Amniotic epithelial cell (primary cell): ENCODE data around the gene BCAS1.

Source experiments
- DNase-seq: peaks from one replicate; pipeline ENCODE4 v3.0.0-alpha.2; 2010; ENCODE audit warnings: low read depth

The BCAS1 gene

DNA sequence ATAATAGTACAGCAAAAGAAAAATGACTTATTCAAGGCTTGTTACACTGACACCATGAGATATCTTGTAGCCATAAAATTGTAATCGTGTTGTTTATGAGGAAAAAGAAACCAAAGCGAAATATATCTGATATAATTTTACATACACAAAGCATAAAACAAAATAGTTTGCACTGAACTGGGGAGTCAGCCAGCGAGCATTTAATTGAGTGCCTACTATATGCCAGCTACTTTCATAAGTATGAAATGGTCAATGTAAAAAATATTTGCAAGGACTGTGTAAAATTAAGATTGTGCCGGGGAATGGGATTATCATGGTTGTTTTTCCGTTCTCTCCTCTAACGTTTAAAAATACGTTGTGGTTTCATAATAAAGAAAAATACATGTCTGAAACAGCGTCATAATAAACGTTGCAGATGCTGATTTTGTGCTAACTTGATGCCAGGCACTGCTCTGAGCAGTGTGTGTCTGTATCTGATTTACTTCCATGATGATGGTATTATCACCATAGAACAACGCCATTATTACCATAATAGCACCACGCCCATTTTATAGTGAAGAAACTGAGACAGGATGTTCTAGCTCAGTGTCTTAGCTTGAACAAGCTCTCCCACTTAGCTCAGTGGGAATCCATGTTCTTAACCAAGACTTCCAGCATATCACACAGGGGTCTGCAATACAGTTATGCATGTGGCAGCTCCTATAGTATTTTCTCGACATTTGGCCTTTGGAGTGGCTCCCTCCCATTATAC, 144.6 kb downstream of the BCAS1 start:
- DNase-seq: no peak

DNA sequence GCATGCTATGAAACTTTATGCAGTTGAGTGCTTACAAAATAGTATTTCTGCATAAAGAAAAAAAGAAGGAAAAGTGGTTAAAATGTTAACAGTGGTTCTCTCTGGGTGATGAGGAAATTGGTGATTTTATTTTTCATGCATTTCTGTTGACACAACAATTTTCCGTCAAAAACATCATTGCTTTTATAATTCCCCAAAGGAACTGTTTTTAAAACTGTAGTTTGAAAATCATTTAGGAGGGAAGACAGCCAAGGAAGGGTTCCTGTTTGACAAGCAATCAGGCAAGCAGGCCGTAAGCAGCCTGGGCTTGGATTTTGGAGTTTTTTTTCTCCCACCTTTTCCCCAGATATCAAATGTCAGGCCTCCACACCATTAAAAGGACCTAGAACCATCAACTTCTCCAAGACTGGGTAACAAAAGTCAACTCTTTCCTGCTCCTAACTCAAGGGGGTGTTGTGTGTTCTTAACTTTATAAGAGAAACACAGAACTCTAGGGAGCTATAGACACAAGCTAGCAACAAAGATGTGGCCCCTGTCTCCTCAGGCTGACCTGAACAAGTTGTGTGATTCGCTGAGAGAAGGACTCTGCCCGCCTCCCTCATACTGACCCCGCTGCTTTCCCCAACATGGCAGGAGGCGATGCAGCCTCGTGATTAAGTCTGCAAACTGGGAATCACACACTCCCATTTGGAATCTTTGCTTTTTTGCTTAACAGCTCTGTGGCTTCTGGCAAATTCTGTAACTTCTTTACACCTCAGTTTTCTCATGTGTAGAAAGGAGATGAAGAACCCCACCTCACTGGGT, 146.6 kb downstream of the BCAS1 start:
- no peak for DNase-seq

DNA sequence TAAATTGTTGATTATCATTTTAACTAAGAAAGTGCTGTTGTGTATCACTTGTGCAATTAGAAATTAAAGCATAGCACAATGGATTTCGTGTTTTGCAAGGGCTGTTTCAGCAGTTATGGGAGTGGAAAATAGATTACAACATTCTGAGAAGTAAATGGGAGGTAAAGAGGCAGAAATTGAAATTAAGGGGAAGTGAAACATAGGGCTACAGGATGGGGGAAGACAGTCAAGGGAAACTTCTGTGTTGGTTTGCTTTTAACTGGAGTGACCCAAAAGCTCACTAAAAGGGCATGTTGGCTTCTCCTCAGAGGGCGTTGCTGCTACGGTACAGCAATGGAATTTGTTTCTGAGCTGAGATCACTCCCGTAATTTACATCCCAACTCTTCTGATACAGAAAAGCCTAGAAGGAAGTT, 147.5 kb downstream of the BCAS1 start:
- DNase-seq: no peak

DNA sequence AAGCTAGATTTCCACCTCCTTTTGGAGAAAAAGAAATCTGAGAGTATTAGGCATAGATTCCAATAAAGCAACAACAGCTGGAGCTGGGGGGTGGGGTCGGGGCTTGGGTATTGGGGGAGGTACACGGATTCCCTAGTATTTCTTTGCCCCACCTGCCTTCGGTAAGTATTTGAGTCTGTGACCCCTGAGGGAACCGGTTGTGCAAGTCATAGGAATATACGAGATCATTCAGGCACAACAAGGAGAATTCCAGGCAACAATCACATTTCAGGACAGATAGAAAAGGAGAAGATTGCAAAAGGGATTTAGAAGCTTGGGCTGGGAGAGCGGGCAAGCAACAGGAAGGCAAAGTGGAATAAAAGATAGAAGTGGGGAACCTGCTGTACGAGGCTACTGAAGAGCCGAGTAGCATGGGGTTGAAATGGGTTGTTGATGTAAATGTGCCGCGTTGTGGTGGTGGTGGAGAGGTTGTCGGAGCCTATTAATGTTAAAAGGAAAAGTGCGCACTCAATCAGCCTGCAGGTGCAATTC, 148.9 kb downstream of the BCAS1 start:
- no peak for DNase-seq

DNA sequence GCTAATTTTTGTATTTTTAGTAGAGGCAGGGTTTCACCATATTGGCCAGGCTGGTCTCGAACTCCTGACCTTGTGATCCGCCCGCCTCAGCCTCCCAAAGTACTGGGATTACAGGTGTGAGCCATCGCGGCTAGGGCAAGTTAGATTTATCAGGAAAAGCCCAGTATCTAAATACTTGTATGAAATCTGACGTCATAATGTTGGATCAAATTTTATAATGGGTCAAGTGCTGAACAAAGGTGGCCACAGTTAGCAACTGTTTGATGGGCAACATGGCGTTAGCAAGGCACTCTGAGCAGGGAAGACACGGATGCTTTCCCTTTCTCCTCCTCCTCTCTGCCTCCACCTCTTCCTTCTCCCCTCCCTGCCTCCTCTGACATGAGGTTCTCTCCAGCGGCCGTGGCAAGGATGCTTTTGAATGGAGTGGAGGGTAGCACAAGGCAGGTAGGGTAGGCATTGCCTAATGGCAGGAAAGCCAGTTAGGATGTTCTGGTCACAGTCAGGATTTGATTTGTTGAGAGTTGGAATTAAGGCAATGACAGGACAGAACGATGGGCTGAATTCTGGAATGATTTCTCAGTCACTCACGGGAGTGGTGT, 149.6 kb downstream of the BCAS1 start:
- no peak for DNase-seq

DNA sequence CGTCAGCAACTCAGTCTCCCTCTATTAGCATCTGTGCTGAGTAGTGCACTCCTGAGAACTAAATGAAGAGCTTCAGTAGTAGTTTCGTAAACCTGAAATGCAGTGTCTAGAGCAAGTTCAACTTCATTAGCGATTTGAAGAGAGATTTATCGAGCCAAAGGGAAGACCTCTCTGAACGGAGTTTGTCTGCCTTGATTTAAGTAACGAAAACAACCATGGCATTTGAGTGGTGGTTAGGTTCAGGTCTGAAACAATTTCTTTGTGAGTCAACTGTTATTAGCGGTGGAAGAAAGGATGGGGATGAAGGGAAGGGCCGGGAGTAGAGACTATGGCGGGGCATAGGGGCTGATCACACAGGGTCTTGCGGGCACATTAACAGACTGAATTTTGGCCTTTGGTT, 150.5 kb downstream of the BCAS1 start:
- DNase-seq: no peak

DNA sequence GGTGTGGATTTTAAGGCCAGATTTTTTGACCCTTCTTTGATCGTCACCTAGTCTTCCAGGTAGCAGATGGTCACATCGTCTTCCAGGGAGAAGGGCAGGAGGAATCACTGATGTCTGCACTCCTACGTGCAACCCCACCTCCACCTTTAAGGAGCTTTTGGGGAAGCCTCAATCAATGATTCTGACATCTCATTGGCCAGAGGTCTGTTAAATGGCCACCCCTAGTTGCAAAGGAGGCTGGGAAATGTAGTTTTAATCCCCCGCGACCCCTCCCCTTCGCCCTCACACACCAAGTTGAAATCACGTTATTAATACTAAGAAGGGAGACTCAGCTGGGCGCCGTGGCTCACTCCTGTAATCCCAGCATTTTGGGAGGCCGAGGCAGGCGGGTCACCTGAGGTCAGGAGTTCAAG, 151.4 kb downstream of the BCAS1 start:
- no peak for DNase-seq

DNA sequence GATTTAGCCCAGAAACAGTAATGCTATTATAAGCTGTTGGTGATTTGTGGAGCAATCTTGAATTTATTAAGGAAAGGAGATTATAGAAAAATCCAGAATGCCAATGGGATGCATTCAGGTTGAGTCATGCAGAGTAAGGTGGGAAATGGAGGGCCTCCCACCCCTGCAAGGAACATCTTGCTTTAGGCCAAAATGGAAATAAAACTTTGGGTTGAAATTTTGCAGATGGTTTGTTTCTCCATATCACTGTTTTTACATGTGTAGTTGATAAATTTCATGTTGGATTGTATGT, 152.4 kb downstream of the BCAS1 start:
- no peak for DNase-seq

DNA sequence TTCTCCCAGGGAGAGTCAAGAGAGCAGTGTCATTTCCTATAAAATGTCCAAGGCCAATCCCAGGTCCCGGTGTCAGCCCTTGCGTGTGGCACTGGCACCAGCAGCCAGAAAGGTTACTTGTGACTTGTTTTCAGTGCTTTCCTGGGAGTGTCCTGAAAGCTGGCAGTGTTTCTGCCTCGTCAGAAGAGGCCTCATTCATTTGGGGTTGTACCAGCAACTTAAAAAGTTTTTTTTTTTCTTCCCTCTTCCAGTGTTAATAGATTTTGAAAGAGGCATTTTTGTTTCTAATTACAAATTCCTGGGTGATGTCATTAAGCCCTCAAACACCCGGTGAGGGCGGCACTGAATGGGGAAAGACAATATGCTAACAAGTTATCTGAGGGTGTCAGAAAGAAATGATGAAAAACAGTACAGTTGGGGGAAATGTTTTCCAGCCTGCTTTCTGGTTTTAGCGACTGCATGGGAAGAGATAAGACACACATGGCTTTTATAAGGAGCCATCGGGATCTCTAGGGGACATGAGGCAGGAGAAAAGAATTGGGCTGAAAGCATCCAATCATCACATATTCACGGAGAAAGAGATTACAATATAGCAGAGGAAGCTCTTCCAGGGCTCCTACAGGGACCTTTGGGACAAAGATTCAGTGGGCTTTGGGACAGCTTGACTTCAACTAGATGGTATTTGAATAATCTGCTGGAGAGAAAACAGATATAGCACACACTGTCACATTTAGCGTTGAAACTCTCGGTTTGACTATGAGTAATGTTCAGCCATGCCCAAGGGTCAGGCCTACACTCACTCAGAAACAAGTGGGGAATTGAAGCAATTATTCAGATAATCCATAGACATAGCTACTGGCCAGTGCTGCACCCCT, 153.0 kb downstream of the BCAS1 start:
- DNase-seq: peak; percentile 73

DNA sequence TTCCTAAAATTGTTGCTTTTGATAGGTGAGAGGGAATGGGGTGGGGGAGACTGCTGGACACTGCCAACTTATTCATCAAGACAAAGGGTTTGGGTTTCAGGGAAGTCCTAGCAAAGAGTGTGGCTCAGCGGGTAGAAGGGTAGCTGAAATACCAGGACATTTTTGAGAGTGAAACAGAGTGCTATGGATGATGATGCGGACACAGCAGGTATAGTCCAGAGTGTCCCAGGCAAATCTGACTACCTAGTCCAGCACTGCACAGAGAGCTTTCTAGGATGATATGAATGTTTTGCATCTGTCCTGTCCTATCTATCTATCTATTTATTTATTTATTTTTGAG, 154.3 kb downstream of the BCAS1 start:
- DNase-seq: no peak

DNA sequence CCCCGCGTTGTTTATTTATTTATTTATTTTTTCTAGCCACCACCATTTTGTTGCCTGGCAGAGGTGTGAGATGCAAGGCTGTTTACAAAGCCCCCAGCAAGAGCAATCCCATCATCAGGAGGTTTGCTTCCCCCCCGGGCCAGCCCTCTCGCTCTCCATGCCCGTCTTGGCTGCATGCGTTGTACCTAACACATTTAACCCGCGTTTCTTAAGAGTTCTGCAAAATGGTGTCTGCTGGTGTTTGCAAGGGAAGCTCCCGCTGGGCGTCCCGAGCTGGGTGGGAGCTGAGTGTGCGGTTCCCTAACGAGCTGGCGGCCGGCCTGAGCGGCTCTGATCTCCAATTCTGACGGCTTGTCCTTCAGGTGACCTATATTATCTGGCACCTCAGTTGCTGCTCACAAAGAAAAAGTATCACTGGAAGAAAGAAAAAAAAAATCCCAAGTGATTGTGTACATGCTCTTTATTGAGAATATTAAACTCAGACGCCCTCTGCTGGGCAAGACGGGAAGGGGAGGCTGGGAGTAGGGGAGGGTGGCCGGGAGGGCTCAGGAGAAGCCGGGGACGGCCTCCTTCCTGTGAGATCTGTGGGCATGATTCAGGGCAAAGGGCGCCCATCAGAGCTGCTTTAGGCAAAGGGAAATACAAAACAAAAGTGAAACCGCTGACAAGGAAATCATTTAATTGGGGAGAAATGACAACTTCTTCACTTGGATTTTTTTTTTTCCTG, 154.8 kb downstream of the BCAS1 start:
- DNase-seq: peak; percentile 87

DNA sequence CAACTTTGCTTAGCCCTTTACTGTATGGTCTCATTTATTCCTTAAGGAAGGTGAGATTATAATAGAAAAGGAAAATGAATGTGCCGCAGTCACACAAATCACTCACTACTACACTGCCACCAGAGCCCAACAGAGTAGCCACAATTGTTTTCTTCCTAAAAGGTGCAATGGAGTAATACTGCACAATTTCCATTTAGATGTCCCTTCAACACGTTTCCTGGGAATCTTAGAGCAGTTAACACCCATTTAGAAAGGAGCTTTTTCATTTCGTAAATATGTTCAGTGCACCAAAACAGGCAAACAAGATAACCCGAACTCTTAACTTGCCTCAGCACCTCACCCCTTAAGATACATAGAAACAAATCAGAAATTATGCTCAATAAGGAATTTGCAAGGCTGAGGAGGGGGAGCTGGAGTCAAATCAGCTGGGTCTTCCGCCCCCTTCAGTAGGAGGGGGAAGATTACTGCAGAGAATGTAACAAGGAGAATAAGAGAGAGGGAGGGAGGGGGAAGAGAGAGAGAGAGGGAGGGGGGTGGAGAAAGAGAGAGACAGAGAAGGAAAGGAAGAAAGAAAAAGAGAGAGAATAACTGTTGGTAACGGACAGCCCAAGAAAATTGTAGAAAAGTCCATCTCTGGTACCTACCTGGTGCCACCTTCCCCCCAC, 155.5 kb downstream of the BCAS1 start:
- no peak for DNase-seq

DNA sequence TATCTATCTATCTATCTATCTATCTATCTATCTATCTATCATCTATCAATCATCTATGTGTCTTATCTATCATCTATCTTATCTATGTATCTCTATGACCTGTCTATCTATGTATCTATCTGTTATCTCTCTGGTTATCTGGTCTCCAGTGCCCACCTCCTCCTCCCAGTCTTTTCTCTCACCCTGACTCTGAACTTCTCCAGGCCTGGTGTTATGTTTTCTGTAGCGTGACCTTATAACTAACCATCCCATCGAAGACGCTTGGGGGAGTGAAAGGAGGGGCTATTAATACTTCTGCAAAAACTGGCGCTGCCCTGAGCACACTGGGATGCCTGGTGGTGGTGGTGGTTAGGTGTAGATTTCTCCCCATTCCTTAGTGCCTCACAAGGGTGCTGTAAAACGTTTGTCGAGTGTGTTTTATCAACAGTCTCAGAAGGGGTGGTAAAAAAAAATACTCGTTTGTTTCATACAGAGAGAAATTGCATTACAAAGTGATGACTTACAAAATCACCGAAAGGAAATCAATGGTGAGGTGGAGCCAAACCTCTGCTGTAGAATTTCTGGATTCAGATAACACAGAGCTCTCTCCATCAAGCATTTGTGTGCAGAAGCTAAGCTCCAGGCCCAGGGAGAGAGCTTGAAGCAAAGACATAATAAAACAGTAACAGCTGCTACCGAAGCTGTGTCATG, 156.2 kb downstream of the BCAS1 start:
- no peak for DNase-seq

DNA sequence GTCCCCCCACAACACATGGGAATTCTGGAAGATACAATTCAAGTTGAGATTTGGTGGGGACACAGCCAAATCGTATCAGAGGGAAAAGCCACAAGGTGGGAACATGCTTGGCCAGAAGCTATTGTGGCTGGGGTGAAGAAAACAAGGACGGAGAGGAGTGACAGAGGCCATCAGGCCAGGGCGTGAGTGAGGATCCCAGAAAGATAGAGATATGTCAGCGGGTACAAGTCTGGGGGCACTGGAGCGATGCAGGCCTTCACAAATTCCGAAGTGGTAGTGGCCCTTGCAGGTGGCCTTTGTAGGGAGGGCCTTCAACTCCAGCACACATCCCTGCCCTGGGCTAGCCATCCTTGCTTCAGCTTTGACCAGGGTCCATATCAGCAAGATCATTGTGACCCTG, 159.1 kb downstream of the BCAS1 start:
- no peak for DNase-seq

DNA sequence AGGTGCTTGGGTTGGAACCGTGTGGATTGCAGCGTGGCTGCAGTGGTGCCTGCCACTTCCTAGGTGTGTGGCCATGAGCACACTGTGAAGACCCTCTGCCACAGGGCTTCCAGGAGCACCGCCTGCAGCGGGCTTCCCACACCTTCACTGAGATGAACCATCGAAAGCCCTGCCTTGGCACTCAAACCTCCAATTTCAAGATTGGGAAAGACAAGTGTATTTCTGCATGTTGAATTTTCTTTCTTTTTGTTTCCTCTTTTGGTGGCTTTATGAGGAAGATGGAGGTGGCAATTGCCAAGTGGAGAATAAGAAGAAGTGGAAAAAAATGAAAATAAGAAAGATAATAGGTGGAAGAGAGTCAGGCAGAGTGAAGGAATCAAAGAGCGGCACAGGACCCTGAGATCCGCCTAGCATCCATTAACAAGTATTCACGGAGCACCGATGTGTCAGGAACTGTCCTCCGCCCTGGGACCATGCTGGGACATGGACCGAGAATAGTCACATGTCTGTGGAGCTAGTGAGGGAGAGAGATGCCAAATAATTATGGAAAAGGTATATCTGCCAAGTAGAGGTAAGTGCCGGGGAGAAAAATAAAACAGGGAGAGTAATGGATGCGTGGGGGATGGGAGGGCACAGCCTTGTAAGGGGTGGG, 159.9 kb downstream of the BCAS1 start:
- no peak for DNase-seq

DNA sequence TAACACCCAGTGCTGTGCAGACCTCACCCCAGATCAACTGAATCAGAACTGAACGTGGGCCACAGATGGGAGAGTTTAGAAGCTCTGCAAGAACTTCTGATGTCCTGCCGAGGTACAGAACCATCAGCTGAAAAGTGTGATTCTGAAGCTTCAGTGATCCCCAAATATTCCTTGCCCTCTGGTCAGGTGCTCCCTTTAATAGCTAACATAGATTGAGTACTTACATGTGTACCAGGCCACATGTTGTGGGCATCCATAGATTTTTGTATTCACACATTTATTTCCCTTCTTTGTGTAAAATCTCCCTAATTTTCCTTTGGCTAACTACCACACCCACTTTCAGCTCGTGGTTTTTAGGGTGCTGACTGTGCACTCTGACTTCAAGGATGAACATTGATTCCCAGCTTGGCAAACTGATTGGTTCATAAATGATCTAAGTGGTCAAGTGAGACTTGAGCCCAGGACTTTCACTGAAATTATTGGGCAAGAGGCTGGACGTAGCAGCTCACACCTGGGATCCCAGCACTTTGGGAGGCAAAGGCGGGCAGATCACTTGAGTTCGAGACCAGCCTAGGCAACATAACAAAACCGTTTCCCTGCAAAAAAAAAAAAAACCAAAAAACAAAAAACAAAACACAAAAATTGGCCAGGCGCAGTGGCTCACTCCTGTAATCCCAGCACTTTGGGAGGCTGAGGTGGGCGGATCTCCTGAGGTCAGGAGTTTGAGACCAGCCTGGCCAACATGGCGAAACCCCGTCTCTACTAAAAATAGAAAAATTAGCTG, 162.2 kb downstream of the BCAS1 start:
- DNase-seq: no peak

DNA sequence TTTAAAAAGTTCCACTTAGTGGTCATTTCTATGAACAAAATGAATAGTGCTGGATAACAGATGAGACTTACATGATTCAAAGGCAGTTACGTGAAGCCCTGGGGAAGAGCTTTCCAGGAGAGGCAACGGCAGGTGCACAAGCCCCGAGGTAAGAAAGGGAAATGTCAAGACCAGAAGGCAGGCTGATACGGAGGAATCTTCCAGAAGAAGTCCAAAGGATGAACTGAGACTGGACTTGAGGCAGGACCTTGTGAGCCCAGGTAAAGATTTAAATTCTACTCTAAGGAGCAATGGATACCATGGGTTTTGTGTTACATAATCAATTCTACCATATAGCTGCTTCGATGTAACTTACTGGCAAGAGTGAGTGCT, 164.6 kb downstream of the BCAS1 start:
- DNase-seq: no peak

DNA sequence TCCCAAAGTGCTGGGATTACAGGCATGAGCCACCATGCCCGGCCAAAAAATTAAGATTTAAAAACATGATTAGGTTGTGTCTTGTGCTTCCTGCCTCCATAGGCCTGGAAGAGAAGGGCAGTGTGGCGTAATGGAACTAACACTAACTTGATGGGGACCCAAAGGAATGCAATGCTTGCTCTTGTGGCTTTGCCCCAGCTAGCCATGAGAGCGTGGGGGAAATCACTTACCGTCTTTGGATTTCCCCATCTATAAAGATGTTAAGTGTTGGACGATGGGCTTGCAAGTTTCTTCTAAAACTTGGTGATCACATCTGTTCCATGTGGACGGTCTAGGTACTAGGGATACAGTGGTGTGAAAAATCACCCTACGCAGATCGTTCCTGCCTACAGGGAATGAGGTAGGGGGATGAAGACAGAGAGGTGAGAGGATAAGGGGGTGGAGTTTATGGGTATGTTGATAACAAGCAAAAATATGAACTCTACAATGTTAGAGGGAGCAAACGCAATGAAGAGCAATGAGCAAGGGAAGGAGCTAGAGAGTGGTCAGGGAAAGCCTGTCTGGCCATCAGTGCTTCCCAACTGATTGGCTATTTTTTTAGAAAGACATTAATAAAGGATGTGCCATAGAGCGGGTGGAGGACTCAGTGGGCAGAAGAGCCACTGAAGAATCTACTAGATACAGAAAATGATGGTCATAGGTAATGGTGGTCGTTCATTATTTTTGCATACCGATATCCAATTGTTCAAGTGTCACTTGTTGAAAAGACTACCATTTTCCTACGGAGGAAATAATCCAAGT, 165.2 kb downstream of the BCAS1 start:
- DNase-seq: no peak
